Measurements from ENCODE around the gene FNBP1L.
"Not testable (repeated sequence)": the region's sequence is repeated elsewhere in the genome, so short reads cannot be mapped to it uniquely, and the experiment has no call there.

DNA sequence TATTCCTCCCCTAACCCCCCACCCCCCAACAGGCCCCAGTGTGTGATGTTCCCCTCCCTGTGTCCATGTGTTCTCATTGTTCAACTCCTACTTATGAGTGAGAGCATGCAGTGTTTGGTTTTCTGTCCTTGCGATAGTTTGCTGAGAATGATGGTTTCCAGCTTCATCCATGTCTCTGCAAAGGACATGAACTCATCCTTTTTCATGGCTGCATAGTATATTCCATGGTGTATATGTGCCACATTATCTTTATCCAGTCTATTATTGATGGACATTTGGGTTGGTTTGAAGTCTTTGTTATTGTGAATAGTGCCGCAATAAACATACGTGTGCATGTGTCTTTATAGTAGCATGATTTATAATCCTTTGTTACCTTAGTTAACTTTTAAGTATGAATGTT, 21.3 kb downstream of the FNBP1L start:
- TF ChIP-seq, protein P1, sequence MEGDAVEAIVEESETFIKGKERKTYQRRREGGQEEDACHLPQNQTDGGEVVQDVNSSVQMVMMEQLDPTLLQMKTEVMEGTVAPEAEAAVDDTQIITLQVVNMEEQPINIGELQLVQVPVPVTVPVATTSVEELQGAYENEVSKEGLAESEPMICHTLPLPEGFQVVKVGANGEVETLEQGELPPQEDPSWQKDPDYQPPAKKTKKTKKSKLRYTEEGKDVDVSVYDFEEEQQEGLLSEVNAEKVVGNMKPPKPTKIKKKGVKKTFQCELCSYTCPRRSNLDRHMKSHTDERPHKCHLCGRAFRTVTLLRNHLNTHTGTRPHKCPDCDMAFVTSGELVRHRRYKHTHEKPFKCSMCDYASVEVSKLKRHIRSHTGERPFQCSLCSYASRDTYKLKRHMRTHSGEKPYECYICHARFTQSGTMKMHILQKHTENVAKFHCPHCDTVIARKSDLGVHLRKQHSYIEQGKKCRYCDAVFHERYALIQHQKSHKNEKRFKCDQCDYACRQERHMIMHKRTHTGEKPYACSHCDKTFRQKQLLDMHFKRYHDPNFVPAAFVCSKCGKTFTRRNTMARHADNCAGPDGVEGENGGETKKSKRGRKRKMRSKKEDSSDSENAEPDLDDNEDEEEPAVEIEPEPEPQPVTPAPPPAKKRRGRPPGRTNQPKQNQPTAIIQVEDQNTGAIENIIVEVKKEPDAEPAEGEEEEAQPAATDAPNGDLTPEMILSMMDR (IDR thresholded peaks at IDR 0.05; ENCODE audit: control extremely low read depth in 1 of 3, insufficient read depth in 1 of 3, low read depth in 1 of 3, low read length in 3 of 3) = not testable (repeated sequence)
- not testable (repeated sequence) for TF ChIP-seq POLR2A (IDR thresholded peaks at IDR 0.05; ENCODE audit: control extremely low read depth in 1 of 2, low read depth in 2 of 2, low read length in 2 of 2); TAF1 (IDR thresholded peaks at IDR 0.05; ENCODE audit: low read depth, low read length); NRF1 (IDR thresholded peaks at IDR 0.05; ENCODE audit: low read depth, low read length); JUND (IDR thresholded peaks at IDR 0.05; ENCODE audit: low read length); CBX8 (IDR thresholded peaks at IDR 0.05; ENCODE audit: borderline replicate concordance, low read depth, low read length); YY1 (IDR thresholded peaks at IDR 0.05; ENCODE audit: low read depth, low read length); CEBPB (IDR thresholded peaks at IDR 0.05; ENCODE audit: low read depth, low read length)
- TF ChIP-seq, protein P2, sequence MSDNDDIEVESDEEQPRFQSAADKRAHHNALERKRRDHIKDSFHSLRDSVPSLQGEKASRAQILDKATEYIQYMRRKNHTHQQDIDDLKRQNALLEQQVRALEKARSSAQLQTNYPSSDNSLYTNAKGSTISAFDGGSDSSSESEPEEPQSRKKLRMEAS (IDR thresholded peaks at IDR 0.05) = not testable (repeated sequence)

All from H1 (cell line).